GM12892 (cell line): ENCODE measurements around the gene PDCD10.

Experiments used
- POLR2A ChIP-seq: IDR thresholded peaks from 2 replicates; pipeline ENCODE4 v1.6.1; 2011; ENCODE audit warnings: low read depth, low read length, control low read depth
- POLR2AphosphoS5 ChIP-seq: IDR thresholded peaks from 2 replicates; pipeline ENCODE4 v1.6.1; 2011; ENCODE audit warnings: low read depth, low read length, control low read depth
- TAF1 ChIP-seq: IDR thresholded peaks from 2 replicates; pipeline ENCODE4 v1.6.1; 2011; ENCODE audit warnings: low read depth, mild to moderate bottlenecking, control low read depth, low read length, borderline replicate concordance

DNA sequence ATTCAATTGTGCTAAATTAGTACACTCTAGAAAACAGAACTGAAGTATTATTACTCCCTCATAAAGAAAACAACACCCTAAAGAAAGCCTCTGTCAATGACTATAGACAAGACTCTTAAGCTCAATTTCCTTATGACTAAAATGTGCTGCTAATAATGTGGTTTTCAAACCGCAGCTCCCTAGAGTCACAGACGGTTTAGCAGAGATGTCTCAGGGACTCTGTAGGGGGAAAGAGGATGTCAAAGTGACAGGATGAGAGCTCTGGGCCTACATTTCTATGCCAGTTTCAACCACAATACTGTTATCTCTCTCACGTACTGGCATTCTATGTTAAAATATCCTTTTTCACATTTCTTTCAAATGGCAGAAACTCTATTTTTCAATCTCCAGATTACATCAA lies 43.3 kb downstream of the PDCD10 start:
- TF ChIP-seq POLR2A: no peak
- TF ChIP-seq TAF1: no peak
- TF ChIP-seq POLR2AphosphoS5: no peak
